PC-9 (cell line): Measurements from ENCODE around the gene ABCA8.

Experiments
- CTCF ChIP-seq: fragments of 200-600 bp; sonication (generic); conservative IDR thresholded peaks from 2 replicates; pipeline ENCODE4 v1.6.1; 2017; ENCODE audit warnings: mixed run types, antibody characterized with exemption, mild to moderate bottlenecking, moderate library complexity
- EZH2 ChIP-seq: fragments of 200-600 bp; sonication (generic); IDR thresholded peaks from 2 replicates; pipeline ENCODE4 v1.8.0; 2017; ENCODE audit warnings: antibody characterized with exemption, low read depth

GRCh38 chr17:68943123-68943811 lies 11.9 kb downstream of the ABCA8 start:
- TF ChIP-seq CTCF (no peak), EZH2 (no peak)
